ENCODE data around the gene YAP1.
A peak's percentile ranks its signal among the peaks of the same experiment; 100 is the strongest.

Gene YAP1

GRCh38 chr11:102116453-102117205, 6.4 kb downstream of the YAP1 start:
- peak; percentile 76 for FAIRE-seq
- no peak for DNase-seq (ENCODE audit: insufficient read length, low spot score)

- DNase-seq (ENCODE audit: insufficient read length, low spot score) (no peak), FAIRE-seq (peak; percentile 76)
Observed at GRCh38 chr11:102117472-102118113, 7.3 kb downstream of the YAP1 start.

- DNase-seq (ENCODE audit: insufficient read length, low spot score) (no peak), FAIRE-seq (peak; percentile 36)
Observed at GRCh38 chr11:102118937-102119336, 8.7 kb downstream of the YAP1 start.

- DNase-seq (ENCODE audit: insufficient read length, low spot score): no peak
- peak; percentile 65 for FAIRE-seq
Observed at GRCh38 chr11:102119997-102120396, 9.8 kb downstream of the YAP1 start.

- DNase-seq (ENCODE audit: insufficient read length, low spot score) (no peak), FAIRE-seq (peak; percentile 52)
Observed at GRCh38 chr11:102120437-102120973, 10.3 kb downstream of the YAP1 start.

- DNase-seq (ENCODE audit: insufficient read length, low spot score) (no peak), FAIRE-seq (peak; percentile 79)
Observed at GRCh38 chr11:102121329-102121728, 11.1 kb downstream of the YAP1 start.

GRCh38 chr11:102134597-102134996, 24.4 kb downstream of the YAP1 start:
- FAIRE-seq (no peak), DNase-seq (ENCODE audit: insufficient read length, low spot score) (no peak)

GRCh38 chr11:102135256-102135655, 25.0 kb downstream of the YAP1 start:
- DNase-seq (ENCODE audit: insufficient read length, low spot score) (no peak), FAIRE-seq (peak; percentile 76)

GRCh38 chr11:102138223-102138622, 28.0 kb downstream of the YAP1 start:
- FAIRE-seq: peak; percentile 16
- DNase-seq (ENCODE audit: insufficient read length, low spot score): no peak

- FAIRE-seq: no peak
Observed at GRCh38 chr11:102138670-102139069, 28.4 kb downstream of the YAP1 start.

GRCh38 chr11:102139081-102139498, 28.8 kb downstream of the YAP1 start:
- FAIRE-seq: peak; percentile 90
- DNase-seq (ENCODE audit: insufficient read length, low spot score): peak; percentile 56

More at GRCh38 chr11:102138670-102139069, 28.4 kb downstream of the YAP1 start:
- peak; percentile 46 for DNase-seq (ENCODE audit: insufficient read length, low spot score)

- FAIRE-seq (no peak), DNase-seq (ENCODE audit: insufficient read length, low spot score) (no peak)
Observed at GRCh38 chr11:102142333-102142732, 32.1 kb downstream of the YAP1 start.

- no peak for FAIRE-seq
- no peak for DNase-seq (ENCODE audit: insufficient read length, low spot score)
Observed at GRCh38 chr11:102143867-102144266, 33.6 kb downstream of the YAP1 start.

GRCh38 chr11:102144357-102145355, 34.4 kb downstream of the YAP1 start:
- FAIRE-seq (peak; percentile 80), DNase-seq (ENCODE audit: insufficient read length, low spot score) (no peak)

GRCh38 chr11:102147015-102147414, 36.8 kb downstream of the YAP1 start:
- DNase-seq (ENCODE audit: insufficient read length, low spot score): no peak
- no peak for FAIRE-seq

GRCh38 chr11:102147632-102148031, 37.4 kb downstream of the YAP1 start:
- no peak for DNase-seq (ENCODE audit: insufficient read length, low spot score)
- FAIRE-seq: no peak

- FAIRE-seq: no peak
- DNase-seq (ENCODE audit: insufficient read length, low spot score): no peak
Observed at GRCh38 chr11:102148059-102148458, 37.8 kb downstream of the YAP1 start.

- no peak for DNase-seq (ENCODE audit: insufficient read length, low spot score)
- FAIRE-seq: peak; percentile 91
Observed at GRCh38 chr11:102151784-102152525, 41.7 kb downstream of the YAP1 start.

GRCh38 chr11:102153082-102153481, 42.8 kb downstream of the YAP1 start:
- FAIRE-seq (peak; percentile 20), DNase-seq (ENCODE audit: insufficient read length, low spot score) (no peak)

GRCh38 chr11:102154806-102155205, 44.6 kb downstream of the YAP1 start:
- DNase-seq (ENCODE audit: insufficient read length, low spot score) (no peak), FAIRE-seq (peak; percentile 86)
